GM19351 (cell line): ENCODE measurements around the gene HKDC1.
"Not testable (repeated sequence)": the region's sequence is repeated elsewhere in the genome, so short reads cannot be mapped to it uniquely, and the experiment has no call there.

Experiments
- ATAC-seq: cut with Tn5 transposase; IDR thresholded peaks from one replicate; pipeline ENCODE4 v1.9.1; 2021; ENCODE audit warnings: mild to moderate bottlenecking, moderate library complexity; ENCODE audit not compliant: unreplicated experiment

HKDC1 gene

DNA sequence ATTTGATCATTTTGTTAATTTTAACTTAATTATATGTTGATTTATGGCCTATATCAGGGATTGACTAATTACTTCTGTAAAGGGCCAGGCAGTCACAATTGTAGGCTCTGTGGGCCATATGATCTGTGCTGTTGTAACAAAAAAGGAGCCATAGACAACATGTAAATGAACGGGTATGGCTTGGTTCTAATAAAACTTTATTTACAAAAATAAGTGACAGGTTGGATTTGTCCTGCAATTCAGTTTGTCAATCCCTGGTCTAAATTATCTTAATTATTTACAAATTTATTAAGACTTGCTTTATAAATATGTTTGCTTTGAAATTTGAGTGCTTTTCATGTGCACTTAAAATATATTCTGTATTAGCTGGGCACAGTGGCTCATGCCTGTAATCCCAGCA, 55.3 kb downstream of the HKDC1 start:
- ATAC-seq = no peak

DNA sequence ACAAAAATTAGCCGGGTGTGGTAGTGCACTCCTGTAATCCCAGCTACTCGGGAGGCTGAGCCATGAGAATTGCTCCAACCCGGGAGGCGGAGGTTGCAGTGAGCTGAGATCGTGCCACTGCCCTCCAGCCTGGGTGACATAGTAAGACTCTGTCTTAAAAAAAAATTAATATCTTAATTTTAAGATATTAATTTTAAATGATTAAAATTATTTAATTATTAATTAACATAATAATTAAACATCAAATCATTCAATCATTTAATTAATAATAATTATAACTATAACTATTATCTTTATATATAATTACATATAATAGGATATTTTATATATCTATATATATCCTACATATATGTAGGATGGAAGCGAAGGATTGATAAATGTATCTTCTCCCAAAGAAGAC, 56.4 kb downstream of the HKDC1 start:
- no peak for ATAC-seq

DNA sequence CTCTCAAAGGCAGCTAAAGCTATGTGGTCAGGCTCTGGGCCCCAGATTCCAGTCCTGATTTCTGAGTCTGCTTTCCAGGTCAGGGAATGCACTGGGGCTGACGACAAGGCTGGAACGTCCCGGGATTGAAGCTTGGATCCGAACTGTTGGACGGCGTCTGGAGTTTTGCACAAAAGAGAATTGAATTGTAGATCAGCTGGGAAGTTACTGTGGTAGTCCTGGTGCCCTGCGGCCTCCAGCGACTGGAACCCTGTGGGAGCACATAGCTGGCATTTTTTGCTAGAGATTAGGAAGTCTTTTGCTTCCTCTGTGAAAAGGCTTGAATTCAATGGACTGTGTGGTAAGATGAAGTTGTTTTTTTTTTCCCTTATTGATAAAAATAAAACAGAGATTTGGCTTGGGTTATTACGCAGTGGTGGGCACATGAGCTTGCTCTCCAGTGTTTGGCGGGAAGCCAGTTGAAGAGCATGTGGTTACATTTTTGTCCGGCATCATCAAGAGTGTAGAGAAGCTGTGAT, 58.4 kb downstream of the HKDC1 start, which contains the start of gene HK1:
Gene HK1 (plus strand): TSS at position 51 of the 518 bp plus-strand sequence.
- ATAC-seq = no peak

DNA sequence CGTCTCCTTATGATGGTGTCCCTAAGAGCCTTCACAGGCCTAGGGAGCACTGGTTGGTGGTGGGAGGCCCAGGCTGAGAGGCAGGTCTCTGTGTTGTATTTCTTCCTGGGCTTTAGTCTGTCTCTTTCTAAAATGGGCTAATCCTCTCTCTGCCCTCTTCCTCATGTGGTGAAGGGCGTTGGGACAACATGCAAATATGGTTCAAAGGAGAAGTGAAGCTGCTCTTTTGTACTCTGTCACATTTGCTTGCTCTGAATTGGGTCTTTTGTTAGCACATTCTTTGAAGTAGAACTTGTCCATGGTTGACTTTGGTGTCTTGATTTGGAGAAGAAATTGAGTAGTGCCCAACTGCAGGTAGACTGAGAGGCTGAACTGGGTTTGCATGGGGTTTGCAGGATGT, 59.0 kb downstream of the HKDC1 start:
- ATAC-seq = no peak

DNA sequence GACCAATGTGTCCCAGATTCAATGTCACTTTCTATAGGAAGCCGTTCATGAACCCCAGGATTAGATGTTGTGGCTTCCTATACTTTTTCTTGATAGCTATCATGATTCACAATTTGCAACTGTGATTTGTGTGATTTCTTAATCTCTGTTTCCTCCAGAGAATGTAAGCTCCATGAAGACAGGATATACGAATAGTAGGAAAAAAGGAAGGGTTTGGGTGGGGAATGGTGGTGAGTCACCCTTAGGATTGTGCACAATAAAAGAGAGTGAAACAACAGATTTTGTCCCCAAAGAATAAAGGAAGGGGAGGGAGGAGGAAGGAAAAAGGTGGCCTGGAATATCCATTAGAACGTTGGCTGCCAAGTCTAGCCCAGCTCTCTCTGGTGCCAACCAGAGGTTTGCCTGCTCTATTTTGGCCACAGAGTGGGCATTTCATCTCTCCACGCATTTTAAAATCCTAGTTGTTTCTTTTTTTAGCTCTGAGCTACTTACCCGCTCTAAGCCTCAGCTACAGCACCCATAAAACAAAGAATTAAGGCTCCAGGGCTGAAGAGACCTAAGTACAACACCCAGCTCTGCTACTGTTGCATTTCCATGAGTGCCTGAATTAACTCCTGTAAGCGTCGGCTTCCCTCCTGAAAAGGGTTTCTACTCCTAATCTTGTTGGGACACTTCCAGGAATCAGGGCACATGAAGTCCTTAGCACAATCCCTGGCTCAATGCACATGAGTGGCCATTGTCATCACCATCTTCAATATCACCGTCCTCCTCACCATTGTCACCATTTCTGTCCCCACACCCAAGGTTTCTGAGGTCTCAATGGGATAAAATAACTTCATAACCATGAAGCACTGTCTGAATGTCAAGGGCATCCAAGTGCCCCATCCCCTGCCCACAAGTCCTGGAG, 61.6 kb downstream of the HKDC1 start:
- ATAC-seq = no peak

DNA sequence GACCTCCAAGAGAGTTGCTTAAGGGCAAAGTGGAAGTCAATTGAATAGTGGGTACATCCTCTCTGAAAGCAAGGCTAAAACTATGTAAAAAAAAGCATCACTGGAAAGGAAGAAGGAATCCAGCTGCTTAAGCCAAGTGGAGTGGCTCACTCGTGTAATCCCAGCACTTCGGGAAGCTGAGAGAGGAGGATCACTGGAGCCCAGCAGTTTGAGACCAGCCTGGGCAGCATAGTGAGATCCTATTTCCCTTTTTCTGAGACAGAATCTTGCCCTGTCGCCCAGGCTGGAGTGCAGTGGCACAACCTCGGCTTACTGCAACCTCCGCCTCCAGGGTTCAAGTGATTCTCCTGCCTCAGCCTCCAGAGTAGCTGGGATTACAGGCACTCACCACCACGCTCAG, 64.3 kb downstream of the HKDC1 start:
- not testable (repeated sequence) for ATAC-seq

DNA sequence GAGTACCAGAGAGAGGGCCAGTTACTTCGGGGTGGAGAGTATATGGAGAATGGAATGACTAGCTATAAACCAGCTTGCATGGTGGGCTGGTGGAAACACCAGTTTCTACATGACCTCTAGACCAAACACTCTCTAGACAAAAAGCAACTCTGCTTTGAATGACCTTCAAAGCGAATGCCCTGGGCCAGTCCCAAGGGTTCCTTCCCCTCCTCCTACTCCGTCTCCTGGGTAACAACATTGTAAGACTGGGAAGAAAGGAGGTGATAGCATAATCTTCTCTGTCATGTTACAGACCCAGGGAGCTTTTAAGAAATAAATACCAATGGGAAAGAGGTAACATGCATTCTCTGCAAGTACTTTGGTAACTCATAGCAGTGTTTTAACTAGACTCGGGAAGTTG, 65.6 kb downstream of the HKDC1 start:
- no peak for ATAC-seq

DNA sequence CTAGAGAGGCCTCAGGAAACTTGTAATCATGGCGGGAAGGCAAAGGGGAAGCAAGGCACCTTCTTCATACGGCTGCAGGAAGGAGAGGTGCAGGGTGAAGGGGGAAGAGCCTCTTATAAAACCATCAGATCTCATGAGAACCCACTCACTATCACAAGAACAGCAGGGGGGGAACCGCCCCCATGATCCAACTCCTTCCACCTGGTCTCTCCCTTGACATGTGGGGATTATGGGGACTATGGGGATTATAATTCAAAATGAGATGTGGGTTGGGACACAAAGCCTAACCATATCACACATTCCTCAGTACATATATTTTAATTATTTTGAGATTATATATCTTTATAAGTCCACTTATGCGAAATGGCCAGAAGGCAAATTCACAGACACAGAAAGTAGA, 67.0 kb downstream of the HKDC1 start:
- ATAC-seq = no peak

DNA sequence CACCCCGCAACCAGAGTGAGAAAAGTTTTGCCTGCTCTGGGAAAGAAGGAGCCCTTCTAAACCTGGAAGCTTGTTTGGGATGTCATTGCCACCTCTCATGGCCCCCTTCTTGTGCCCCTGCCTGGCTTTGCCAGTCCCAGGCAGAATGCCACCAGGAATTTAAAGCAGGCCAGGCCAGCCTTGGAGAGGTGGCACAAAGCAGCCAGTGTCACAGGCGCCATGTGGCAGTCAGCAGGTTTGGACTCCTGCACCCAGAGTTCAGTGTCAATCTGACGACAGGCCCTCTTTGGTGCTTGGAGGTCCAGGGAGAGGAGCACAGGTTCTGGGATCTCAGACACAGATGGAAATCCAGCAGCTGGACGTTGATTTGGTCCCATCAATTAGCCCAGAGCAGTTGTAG, 70.9 kb downstream of the HKDC1 start:
- ATAC-seq = no peak

DNA sequence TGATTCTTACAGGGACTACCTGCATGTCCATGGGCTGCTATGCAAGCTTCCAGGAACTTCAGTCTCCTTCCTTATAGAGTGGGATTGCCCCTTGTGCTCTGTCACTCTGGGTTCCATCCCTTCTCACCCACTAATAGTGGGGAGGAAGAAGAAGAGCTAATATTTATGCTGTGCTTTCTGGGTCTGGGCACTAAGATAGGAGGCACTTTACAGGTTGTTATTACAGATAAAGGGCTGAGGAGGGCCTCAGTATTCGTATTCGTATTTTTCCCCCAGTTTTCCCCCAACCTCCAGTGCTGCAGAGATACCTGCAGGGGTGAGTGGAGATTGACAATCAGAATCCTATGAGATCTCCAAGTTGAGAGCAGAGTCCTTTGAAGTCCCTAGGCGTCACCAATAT, 72.3 kb downstream of the HKDC1 start:
- no peak for ATAC-seq

DNA sequence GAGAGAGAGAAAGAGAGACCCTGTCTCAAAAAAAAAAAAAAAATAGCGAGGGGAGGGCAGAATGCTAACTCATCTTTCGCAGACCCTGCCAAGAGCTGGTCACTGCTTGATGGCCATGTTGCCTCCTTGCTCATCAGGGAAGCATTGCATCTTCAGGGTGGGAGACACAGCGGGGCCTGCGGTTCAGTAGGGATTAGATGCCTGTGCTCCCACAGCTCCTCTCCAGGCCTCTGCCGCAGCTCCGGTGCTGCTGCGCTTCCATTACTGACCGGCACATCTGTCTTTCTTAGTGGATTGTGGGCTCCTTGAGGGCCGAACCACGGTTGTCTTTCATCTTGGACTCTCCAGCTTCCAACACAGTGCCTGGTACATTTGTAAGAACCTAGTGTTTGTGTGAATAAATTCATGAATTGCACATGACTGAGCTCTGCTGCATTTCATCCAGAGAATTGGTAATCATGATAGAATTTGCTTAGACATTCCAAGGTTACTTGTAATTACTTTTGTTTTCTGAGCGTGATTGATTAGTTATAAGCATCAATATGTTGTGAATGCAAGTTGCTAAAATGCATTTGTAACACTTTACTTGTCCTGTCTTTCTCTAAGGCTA, 75.0 kb downstream of the HKDC1 start:
- no peak for ATAC-seq

DNA sequence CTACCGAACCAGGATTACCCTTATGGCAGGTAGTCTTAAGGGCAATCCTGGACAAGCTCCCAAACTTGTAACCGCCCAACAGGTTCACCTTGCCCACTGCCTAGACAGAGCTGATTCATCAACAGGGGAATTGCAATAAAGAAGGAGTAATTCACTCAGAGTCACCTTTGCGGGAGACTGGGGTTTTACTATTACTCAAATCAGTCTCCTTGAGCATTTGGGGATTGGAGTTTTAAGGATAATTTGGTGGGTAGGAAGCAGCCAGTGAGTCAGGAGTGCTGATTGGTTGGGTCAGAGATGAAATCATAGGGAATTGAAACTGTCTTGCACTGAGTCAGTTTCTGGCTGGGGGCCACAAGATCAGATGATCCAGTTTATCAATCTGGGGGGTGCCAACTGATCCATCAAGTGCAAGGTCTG, 83.5 kb downstream of the HKDC1 start:
- ATAC-seq = no peak

DNA sequence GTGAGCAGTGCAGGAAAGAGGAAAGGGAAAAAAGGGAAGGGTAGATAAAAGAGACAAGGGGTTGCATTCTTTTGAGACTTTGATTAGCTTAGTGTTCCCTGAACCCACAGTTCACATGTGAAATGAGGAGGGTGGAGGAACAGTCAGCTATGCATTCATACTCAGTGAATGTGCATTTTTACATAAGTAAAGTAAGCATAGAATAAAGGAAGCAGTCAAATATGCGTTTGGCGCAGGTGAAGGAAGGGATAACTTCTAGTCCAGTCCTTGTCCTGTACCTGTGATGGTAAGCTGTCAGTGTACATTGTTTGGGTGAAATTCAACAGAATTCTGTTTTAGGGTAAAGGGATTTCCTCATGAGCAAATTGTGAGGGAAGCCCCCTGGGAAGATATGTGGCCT, 86.3 kb downstream of the HKDC1 start:
- ATAC-seq = no peak

DNA sequence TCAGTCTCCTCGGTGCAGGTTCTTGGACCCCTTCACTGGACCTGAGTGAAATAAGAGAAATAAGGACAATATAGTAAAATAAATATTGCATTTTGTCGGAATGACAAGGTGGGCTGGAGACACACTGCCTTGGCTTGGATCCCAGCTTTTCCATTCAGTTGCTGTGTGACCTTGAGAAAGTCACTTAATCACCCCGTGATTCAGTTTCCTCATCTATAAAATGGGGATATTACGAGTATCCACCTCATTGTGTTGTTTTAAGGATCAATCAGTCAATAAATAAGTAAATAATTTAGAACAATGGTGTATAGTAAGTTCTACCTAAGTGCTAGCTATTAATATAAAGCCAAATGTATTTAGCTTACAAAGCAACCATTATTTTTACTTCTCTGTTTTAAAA, 87.3 kb downstream of the HKDC1 start:
- ATAC-seq = no peak

DNA sequence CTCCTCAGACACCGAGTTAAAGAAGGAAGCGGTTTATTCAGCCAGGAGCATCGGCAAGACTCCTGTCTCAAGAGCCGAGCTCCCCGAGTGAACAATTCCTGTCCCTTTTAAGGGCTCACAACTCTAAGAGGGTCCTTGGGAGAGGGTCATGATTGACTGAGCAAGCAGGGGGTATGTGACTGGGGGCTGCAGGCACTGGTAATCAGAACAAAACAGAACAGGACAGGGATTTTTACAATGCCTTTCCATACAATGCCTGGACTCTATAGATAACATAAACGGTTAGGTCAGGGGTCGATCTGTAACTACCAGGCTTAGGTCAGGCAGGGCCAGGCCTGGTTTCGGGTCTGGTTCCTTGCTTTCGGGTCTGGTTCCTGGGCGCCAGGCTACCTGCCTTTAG, 88.2 kb downstream of the HKDC1 start:
- not testable (repeated sequence) for ATAC-seq

DNA sequence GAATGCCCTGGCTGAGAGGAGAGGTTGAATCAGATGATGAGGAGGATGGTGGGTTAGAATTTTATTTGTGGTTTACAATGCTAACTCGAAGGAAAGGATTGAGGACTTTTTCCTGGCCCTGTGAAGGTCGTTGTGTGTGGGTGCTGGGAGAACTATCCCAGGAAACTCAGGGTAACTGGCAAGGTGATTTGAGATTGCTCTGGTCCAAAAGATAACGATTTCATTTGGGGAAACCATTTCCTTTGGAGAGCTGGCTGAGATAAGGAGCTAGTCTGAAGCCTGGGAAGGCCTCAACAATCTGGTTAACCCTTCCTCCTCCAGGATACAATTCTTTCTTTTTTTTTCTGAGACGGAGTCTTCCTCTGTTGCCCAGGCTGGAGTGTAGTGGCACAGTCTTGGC, 91.2 kb downstream of the HKDC1 start:
- ATAC-seq = no peak

DNA sequence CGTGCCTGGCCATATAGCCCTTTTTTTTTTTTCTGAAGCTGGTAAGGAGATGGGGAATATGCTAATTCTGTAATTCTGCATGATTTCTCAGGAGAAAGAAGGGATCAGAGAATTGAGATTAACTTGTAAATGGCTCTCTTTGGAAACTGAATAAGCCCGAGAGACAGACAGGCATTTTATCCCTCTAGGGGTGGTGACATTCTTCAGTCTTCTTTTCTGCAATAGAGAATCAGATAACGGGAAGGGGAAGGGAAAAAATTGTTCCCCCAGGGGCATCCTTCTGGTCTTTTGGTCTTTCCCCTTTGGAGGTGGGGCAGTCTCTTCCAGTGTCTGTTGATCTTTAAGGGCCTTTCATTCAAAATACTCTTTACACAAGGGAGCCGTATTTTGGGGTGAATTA, 92.4 kb downstream of the HKDC1 start:
- no peak for ATAC-seq

DNA sequence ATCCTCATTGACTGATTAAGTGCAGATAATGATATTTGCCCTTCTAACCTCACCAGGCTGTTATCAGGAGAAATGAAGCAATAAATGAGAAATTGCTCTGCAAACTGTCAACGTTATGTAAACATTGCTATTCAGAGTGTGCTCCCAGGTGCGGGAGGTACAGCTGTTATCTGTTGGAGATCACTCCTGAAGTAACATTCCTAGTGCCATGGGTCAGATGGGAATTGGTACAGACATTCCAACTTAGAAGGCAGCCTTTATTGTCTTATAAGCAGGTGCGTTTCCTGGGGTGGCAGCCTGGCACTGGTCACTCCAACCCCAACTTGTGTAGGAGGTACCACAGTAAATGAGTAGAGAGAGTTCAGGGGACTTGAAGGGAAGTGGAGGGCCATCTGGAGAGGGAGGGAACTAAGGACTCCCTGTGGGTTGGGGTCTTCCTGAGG, 95.0 kb downstream of the HKDC1 start:
- no peak for ATAC-seq

DNA sequence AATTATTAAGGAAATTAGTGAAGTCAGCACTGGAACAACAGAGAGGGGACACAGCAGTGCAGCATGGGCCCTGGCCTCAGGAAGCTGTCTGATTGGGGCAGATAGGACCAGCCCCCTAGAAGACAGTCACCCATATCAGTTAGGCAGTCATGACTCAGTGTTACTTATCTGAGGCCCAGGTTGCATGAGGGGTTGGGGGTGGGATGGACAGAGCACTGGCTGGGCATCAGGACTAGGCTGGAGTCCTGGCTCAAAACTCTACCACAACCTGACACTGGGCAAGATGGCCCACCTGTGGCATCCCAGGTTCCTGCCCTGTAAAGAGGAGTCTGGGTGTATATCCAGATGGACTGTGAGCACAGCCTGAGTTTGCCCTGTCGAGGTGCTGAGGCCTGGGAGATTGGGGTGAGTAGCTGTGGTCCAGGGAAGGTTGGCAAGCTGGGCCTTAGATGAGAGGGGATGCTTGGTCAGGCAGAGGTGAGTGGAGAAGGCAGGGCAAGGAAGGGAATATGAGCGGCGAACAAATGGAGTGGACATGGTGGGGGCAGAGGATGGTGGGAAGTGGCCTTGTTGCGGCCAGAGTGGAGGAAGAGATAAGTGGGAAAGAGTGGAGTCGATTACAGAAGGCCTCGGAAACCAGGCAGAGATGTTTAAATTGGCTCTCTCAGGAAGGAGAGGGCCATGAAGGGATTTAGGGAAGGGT, 95.6 kb downstream of the HKDC1 start:
- ATAC-seq = no peak

DNA sequence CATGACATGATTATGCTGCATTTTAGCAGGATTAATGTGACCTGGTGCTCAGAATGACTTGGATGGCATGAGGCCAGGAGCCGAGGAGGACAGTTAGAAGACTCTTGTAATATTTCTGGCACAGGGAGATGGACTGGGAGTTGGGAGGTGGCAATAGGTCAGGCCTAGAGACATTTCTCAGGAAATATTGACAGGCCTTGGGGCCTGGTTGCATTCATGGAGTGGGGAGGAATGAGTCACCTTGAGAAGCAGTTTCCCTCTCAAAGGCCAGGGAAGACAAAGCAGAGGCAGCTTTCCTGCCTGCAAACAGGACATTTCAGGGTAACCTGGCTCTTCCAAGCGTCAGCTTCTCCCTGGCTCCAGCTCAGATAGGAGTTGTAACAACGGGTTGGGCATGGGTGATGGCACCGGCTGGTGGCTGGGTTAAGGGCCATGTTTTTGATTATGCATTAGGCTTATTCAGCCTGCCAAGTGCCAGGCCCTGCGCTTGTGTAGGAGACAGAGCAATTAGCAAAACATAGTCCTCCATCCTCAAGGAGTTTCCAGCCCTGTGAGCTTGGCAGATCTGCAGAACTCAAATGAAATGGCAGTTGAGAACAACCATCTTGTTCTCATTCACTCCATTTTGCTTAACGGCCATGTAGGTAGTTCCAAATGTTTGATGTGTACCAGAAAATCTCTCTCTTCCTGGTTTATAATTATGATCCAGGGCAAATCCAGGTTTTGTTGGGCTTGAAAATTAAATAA, 96.4 kb downstream of the HKDC1 start:
- no peak for ATAC-seq
